PC-9 (cell line): ENCODE data around the gene CTIF. TPM values are rescaled to one million over a fixed set of nuclear protein-coding genes. Genes with fewer than 3 reads are reported as not detected.

Experiments
- BruUV-seq: library from RNA; stranded (reverse); fragments of 400-500 nt; replicated peaks from 2 replicates; lab custom pipeline; 2021; lab: Mats Ljungman, UMichigan
- CTCF ChIA-PET: fragments of 300-600 bp; sonication (Branson Sonifier 250); formaldehyde crosslinking; loops from one replicate; lab custom pipeline; 2022; ENCODE audit warnings: antibody characterized with exemption; lab: Charles Lee
- POLR2A ChIA-PET: fragments of 300-600 bp; sonication (Branson Sonifier 250); formaldehyde crosslinking; loops from one replicate; lab custom pipeline; 2022; ENCODE audit warnings: antibody characterized with exemption; ENCODE audit not compliant: unreplicated experiment; lab: Charles Lee
- DNase-seq, 2 experiments: peaks; one replicate each; pipeline versions ENCODE4 v3.0.0 to v3.0.0-alpha.2; 2015 to 2022; ENCODE audit warnings: mixed read lengths in 1 of 2
- H2AFZ ChIP-seq: fragments of 200-600 bp; sonication (generic); 2 replicates; pipeline ENCODE4 v1.8.1; 2017; ENCODE audit warnings: antibody characterized with exemption
- H3F3A ChIP-seq: fragments of 200-600 bp; sonication (generic); 2 replicates; pipeline ENCODE4 v1.8.1; 2017; ENCODE audit warnings: antibody characterized with exemption, mild to moderate bottlenecking, low read depth; ENCODE audit not compliant: insufficient read depth
- H3K27ac ChIP-seq: fragments of 200-600 bp; sonication (generic); 2 replicates; pipeline ENCODE4 v1.6.1; 2016; ENCODE audit warnings: mixed run types
- H3K27me3 ChIP-seq: fragments of 200-600 bp; sonication (generic); 2 replicates; pipeline ENCODE4 v1.6.1; 2016; ENCODE audit warnings: low read depth, mixed run types; ENCODE audit not compliant: insufficient read depth
- H3K36me3 ChIP-seq: fragments of 200-600 bp; sonication (generic); 2 replicates; pipeline ENCODE4 v1.6.1; 2016; ENCODE audit warnings: low read depth, mixed run types
- H3K4me1 ChIP-seq: fragments of 200-600 bp; sonication (generic); replicated peaks from 2 replicates; pipeline ENCODE4 v1.6.1; 2016; ENCODE audit warnings: mixed run types; ENCODE audit not compliant: insufficient read depth
- H3K4me2 ChIP-seq: fragments of 200-600 bp; sonication (generic); 2 replicates; pipeline ENCODE4 v1.6.1; 2017; ENCODE audit warnings: mixed run types
- H3K4me3 ChIP-seq: fragments of 200-600 bp; sonication (generic); 2 replicates; pipeline ENCODE4 v1.6.1; 2016; ENCODE audit warnings: mixed run types
- H3K79me2 ChIP-seq: fragments of 200-600 bp; sonication (generic); 2 replicates; pipeline ENCODE4 v1.6.1; 2017; ENCODE audit warnings: low read depth, mixed run types
- H3K9me2 ChIP-seq: fragments of 200-600 bp; sonication (generic); 2 replicates; pipeline ENCODE4 v1.8.1; 2017; ENCODE audit warnings: mild to moderate bottlenecking; ENCODE audit not compliant: insufficient read depth
- H3K9me3 ChIP-seq: fragments of 200-600 bp; sonication (generic); 2 replicates; pipeline ENCODE4 v1.8.1; 2016; ENCODE audit warnings: low read depth; ENCODE audit not compliant: insufficient read depth
- H4K20me1 ChIP-seq: fragments of 200-600 bp; sonication (generic); 2 replicates; pipeline ENCODE4 v1.8.1; 2017; ENCODE audit not compliant: insufficient read depth
- EZH2 ChIP-seq: fragments of 200-600 bp; sonication (generic); IDR thresholded peaks from 2 replicates; pipeline ENCODE4 v1.8.0; 2017; ENCODE audit warnings: antibody characterized with exemption, low read depth
- intact Hi-C: fragments of 100-400 bp; cut with micrococcal nuclease; formaldehyde crosslinking; loops from one replicate; pipeline ENCODE4 v1.10.0; 2022; ENCODE audit not compliant: unreplicated experiment
- total RNA-seq: library from RNA; stranded (reverse); gene quantifications from 2 replicates; pipeline ENCODE4 v1.2.3, GENCODE V29; 2021
- TF ChIP-seq, protein P1 (sequence below): fragments of 200-600 bp; sonication (generic); conservative IDR thresholded peaks from 2 replicates; pipeline ENCODE4 v1.6.1; 2017; ENCODE audit warnings: mixed run types, antibody characterized with exemption, mild to moderate bottlenecking, moderate library complexity

The CTIF gene
- total RNA-seq, 1 experiment from 2014 or later = 26.2 TPM

DNA sequence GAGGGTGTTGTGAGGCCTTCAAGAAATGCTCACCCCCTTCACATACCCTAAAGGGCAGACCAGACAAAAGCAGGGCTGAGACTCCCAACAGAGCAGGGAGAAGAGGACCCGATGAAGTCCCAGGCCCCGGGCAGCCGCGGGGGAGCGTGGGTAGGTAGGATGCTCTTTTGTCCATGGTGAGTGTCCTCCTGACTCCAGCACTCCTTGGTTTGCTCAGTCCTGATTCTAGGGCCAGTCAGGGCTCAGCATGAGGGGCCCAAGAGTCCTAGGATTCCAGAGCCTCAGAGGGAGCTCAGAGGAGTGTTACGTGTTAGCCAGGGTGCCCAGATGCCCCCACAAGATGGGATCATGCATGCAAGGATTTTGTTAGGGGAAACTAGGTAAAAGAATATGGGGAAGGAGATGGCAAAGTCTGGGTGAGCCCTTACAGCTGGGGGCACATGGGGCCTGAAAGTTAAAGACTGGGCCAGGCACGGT, 347.1 kb downstream of the CTIF start:
- ChIA-PET POLR2A (no interaction called here), CTCF (no interaction called here)
- BruUV-seq = no TSS peak

DNA sequence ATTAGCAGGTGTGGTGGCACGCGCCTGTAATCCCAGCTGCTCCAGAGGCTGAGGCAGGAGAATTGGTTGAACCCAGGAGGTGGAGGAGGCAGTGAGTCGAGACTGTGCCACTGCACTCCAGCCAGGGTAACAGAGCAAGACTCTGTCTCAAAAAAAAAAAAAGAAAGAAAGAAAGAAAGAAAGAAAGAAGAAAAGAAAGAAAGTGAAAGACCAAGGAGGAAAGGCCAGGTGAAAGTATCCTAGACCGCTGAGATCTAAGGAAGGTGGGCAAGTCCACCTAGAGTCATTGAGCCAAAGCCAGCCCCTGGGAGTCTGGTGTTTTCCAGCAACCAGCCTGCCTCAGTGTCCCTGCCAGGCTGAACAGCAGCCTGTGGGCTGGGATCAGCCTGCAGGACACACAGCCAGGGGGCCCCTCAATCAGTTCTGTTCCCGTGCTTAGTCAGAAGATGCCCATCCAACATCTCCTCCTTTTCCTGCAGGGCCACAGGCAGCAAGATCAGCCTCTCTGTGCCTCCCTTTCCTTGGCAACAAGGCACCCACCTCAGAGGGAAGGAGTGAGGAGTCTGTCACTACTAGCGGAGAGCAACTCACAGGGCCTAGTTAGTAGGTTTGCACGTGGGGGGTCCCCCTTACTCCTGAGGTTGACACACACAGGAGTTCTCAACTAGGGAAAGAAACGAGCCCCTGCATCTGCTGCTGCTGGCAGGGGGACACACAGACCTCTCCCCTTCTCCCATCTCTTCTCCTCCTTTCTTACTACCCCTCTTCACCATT, 347.9 kb downstream of the CTIF start:
- no peak for DNase-seq
- H3K4me1 ChIP-seq = no peaks in the 10 kb centered on the region
- no TSS peak for BruUV-seq
- no peaks in the 10 kb centered on the region for H3K27me3 ChIP-seq
- no peak overlapping the region for H3K27ac ChIP-seq
- no peak overlapping the region for H3K4me3 ChIP-seq
- ChIA-PET CTCF (no interaction called here), POLR2A (no interaction called here)
- intact Hi-C loops = no loop called here
- TF ChIP-seq, protein P1, sequence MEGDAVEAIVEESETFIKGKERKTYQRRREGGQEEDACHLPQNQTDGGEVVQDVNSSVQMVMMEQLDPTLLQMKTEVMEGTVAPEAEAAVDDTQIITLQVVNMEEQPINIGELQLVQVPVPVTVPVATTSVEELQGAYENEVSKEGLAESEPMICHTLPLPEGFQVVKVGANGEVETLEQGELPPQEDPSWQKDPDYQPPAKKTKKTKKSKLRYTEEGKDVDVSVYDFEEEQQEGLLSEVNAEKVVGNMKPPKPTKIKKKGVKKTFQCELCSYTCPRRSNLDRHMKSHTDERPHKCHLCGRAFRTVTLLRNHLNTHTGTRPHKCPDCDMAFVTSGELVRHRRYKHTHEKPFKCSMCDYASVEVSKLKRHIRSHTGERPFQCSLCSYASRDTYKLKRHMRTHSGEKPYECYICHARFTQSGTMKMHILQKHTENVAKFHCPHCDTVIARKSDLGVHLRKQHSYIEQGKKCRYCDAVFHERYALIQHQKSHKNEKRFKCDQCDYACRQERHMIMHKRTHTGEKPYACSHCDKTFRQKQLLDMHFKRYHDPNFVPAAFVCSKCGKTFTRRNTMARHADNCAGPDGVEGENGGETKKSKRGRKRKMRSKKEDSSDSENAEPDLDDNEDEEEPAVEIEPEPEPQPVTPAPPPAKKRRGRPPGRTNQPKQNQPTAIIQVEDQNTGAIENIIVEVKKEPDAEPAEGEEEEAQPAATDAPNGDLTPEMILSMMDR = no peak
- no peak for TF ChIP-seq EZH2
- H3K36me3 ChIP-seq = no peaks in the 10 kb centered on the region
- no peaks in the 10 kb centered on the region for H3K9me3 ChIP-seq
- H2AFZ ChIP-seq = no peak overlapping the region
- no peaks in the 10 kb centered on the region for H3K9me2 ChIP-seq
- 0 out of 2 replicates have a peak, but pooled peaks cover 4% of the 10 kb centered on the region for H3F3A ChIP-seq
- no peaks in the 10 kb centered on the region for H4K20me1 ChIP-seq
- H3K79me2 ChIP-seq = no peaks in the 10 kb centered on the region
- H3K4me2 ChIP-seq = no peak overlapping the region

More for the DNA sequence above, 347.1 kb downstream of the CTIF start:
- intact Hi-C loops = no loop called here
- Histone ChIP-seq H3K27ac (no peak overlapping the region), H3K9me2 (no peaks in the 10 kb centered on the region), H3K36me3 (no peaks in the 10 kb centered on the region), H4K20me1 (no peaks in the 10 kb centered on the region), H3K4me1 (0 out of 2 replicates have a peak, but pooled peaks cover 1% of the 10 kb centered on the region), H3K9me3 (no peaks in the 10 kb centered on the region), H3F3A (0 out of 2 replicates have a peak, but pooled peaks cover 4% of the 10 kb centered on the region), H3K79me2 (no peaks in the 10 kb centered on the region), H3K4me2 (no peak overlapping the region), H3K4me3 (no peak overlapping the region), H2AFZ (no peak overlapping the region), H3K27me3 (no peaks in the 10 kb centered on the region)
- TF ChIP-seq, protein P1 = no peak
- TF ChIP-seq EZH2 = no peak
- DNase-seq = no peak

DNA sequence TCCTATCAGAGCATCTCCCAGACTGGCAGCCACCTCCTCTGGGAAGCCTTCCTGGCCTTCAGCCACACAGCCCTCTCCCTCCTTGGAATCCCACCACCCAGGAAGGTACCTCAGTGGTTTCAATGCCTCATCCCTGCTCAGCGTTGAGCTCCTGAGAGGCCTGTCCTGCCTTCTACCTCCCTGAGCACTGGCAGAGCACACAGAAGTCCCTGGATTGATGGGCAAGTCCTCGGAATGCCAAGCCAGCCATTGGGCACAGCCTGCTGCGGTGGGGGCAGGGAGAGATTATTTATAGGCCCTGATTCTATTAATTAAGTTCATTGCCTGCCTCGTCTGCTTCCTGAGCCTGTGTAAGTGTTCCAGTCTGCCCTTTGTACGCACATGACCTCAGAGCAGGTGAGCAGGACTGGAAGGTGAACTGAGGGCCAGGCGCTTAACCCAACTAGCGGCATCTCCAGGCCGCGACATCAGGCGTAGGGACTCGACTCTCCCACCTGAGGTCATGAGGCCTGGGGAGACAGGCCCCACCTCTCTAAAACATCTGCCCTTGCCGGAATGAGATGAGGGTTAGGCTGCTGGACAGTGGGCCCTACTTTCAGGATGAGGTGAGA, 348.6 kb downstream of the CTIF start:
- no peaks in the 10 kb centered on the region for H3K4me1 ChIP-seq
- H3K9me2 ChIP-seq = no peaks in the 10 kb centered on the region
- TF ChIP-seq, protein P1 = no peak
- no peak for TF ChIP-seq EZH2
- ChIA-PET CTCF (no interaction called here), POLR2A (no interaction called here)
- no peak for DNase-seq
- no TSS peak for BruUV-seq
- H3F3A ChIP-seq = 0 out of 2 replicates have a peak, but pooled peaks cover 4% of the 10 kb centered on the region
- no peaks in the 10 kb centered on the region for H3K9me3 ChIP-seq
- intact Hi-C loops = no loop called here
- no peaks in the 10 kb centered on the region for H3K27me3 ChIP-seq
- H4K20me1 ChIP-seq = no peaks in the 10 kb centered on the region
- H2AFZ ChIP-seq = no peak overlapping the region
- no peak overlapping the region for H3K4me2 ChIP-seq
- H3K36me3 ChIP-seq = no peaks in the 10 kb centered on the region
- no peak overlapping the region for H3K27ac ChIP-seq
- no peak overlapping the region for H3K4me3 ChIP-seq
- no peaks in the 10 kb centered on the region for H3K79me2 ChIP-seq
